Measurements from ENCODE around the gene ANK2.

ANK2 gene

DNA sequence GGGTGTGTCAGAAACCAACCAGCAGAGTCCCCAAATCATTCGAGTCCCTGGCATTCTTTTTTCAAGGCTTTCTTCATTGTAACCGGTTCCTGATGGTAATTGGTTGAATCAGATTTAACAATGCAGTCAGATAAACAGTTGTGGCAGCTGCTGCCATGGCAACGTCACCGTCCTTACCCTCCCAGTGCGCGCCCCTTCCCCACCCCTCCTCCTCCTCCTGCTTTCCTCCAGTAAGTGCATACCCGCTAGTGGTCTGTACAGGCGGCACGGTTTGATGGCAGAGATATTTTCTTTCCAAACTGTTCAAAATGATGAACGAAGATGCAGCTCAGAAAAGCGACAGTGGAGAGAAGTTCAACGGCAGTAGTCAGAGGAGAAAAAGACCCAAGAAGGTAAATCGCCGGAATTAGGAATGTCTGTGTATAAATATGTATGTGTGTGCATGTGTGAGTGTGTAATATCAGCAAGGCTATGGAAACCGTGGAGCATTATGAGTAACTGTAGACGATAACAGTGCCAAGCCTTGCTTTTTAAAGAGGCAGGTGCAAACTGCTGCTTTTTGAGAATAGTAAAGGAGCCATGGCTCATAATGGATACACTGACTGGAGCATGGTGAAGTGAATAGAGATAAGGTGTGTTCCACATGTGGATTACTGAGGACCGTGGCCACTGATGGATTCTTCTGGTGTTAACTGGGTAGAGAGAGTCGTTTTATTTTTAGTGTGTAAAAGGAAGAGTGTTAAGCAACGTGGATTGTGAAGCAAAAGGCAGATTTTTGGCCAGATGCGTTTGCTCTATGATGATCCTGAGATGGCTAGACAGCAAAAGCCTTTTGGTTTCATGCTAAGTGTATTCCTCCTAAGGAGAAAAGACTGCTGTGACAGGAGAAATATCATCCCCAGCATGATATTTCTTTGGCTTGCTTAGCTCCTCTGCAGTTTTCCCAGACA lies at the start of gene ANK2:
TSS of gene ANK2 (plus strand) at position 233 of the 950 bp plus-strand sequence. CDS start at position 309, 76 bp downstream.
- Mint-ChIP-seq H3K27me3 (ENCODE audit: low read depth) (no peaks in the 10 kb centered on the region), H3K36me3 (ENCODE audit: low read depth) (no peaks in the 10 kb centered on the region), H3K4me1 (ENCODE audit: low read depth) (peaks cover 3% of the 10 kb centered on the region), H3K9me3 (no peaks in the 10 kb centered on the region), H3K4me3 (no peak within 1 kb of the TSS), H3K27ac (no peak within 1 kb of the TSS)

DNA sequence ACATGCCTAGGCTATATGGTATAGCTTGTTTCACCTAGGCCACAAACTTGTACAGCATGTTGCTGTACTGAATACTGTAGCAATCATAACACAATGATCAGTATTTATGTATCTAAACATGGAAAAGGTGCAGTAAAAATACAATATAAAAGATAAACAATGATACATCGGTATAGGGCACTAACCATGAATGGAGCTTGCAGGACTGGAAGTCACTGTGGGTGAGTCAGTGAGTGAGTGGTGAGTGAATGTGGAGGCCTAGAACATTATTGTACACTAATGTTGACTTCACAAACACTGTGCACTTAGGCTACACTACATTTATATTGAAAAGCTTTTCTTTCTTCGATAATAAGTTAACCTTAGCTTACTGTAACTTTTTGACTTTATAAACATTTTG lies 45.6 kb upstream of the ANK2 start:
- Mint-ChIP-seq H3K27me3 (ENCODE audit: low read depth) (no peaks in the 10 kb centered on the region), H3K4me3 (no peak overlapping the region), H3K4me1 (ENCODE audit: low read depth) (no peaks in the 10 kb centered on the region), H3K9me3 (peaks cover 9% of the 10 kb centered on the region), H3K27ac (no peak overlapping the region), H3K36me3 (ENCODE audit: low read depth) (no peaks in the 10 kb centered on the region)

DNA sequence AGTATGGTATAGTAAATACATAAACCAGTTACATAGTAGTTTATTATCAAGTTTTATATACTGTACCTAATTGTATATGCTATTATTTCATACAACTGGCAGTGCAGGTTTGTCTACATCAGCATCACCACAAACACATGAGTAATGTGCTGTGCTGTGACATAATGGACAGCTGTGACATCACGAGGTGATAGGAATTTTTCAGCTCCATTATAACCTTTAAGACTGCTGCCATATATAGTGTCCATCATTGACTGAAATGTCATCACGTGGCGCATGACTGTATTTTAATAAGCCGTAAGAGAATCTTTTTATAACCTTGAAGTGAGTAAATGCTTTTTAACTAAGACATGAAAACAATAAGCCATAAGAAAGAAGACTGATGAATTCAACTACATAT lies 44.8 kb upstream of the ANK2 start:
- no peak overlapping the region for H3K27ac Mint-ChIP-seq
- H3K4me1 Mint-ChIP-seq (ENCODE audit: low read depth) = no peaks in the 10 kb centered on the region
- H3K9me3 Mint-ChIP-seq = peaks cover 9% of the 10 kb centered on the region
- no peak overlapping the region for H3K4me3 Mint-ChIP-seq
- no peaks in the 10 kb centered on the region for H3K27me3 Mint-ChIP-seq (ENCODE audit: low read depth)
- no peaks in the 10 kb centered on the region for H3K36me3 Mint-ChIP-seq (ENCODE audit: low read depth)

DNA sequence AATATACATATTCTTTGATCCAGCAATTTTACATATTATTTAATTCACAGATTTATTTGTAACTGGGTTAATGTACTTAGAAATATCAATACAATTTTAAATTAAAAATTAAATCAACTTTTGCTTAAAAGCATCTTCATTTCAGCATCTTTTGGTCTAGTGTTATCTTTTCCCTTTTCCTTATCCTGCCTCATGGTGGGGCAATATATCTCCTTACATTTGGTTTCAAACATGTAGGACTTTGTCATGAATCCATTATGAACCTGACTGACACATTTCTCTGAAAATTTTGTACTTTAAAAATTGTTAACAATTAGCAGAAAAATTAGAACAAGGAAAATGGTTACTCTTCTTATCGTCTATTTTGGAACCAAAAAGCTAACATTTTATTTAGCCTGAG lies 42.8 kb upstream of the ANK2 start:
- Mint-ChIP-seq H3K9me3 (peaks cover 7% of the 10 kb centered on the region), H3K27me3 (ENCODE audit: low read depth) (peaks cover 6% of the 10 kb centered on the region), H3K4me1 (ENCODE audit: low read depth) (no peaks in the 10 kb centered on the region), H3K36me3 (ENCODE audit: low read depth) (no peaks in the 10 kb centered on the region), H3K27ac (no peak overlapping the region), H3K4me3 (no peak overlapping the region)

DNA sequence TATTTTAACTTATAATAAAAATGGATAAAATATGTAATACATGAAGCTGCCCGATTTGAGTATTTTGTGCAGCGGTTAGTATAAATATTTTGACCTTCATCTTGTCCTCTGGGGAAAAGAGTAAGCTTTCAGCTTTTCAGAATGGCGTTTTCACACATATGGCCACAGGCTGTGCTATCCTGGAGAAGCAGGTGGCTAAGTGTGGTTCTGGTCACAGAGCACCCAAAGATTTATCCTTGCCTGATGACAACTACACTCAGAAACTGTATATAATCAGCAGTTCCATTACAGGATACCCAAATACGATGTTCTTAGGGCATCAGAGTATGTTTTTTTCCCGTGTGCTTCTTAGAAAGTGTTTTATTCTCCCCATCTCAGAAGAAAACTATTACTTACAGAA lies 42.3 kb upstream of the ANK2 start:
- Mint-ChIP-seq H3K9me3 (peaks cover 6% of the 10 kb centered on the region), H3K4me3 (no peak overlapping the region), H3K27ac (no peak overlapping the region), H3K36me3 (ENCODE audit: low read depth) (no peaks in the 10 kb centered on the region), H3K27me3 (ENCODE audit: low read depth) (peaks cover 6% of the 10 kb centered on the region), H3K4me1 (ENCODE audit: low read depth) (no peaks in the 10 kb centered on the region)

DNA sequence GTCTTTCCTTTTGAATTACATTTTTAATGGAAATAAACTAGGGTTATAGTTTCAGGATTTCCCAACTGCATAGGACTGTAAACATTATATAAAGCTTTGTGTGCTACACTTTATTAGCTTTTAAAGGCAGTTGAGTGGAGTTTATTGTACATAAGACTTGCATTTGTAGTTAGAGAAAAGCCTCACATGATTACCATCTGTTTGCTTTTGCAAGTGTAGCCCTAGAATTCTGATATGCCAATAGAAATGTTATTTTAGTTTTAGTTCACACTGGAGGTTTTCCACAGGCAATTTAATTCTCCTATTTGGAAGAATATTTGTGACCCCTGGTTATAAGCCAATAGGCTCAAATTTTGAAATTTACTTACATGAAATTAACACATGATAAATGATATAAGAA lies 41.3 kb upstream of the ANK2 start:
- no peaks in the 10 kb centered on the region for H3K4me1 Mint-ChIP-seq (ENCODE audit: low read depth)
- H3K36me3 Mint-ChIP-seq (ENCODE audit: low read depth) = no peaks in the 10 kb centered on the region
- H3K9me3 Mint-ChIP-seq = no peaks in the 10 kb centered on the region
- no peak overlapping the region for H3K27ac Mint-ChIP-seq
- no peak overlapping the region for H3K4me3 Mint-ChIP-seq
- H3K27me3 Mint-ChIP-seq (ENCODE audit: low read depth) = peaks cover 6% of the 10 kb centered on the region

DNA sequence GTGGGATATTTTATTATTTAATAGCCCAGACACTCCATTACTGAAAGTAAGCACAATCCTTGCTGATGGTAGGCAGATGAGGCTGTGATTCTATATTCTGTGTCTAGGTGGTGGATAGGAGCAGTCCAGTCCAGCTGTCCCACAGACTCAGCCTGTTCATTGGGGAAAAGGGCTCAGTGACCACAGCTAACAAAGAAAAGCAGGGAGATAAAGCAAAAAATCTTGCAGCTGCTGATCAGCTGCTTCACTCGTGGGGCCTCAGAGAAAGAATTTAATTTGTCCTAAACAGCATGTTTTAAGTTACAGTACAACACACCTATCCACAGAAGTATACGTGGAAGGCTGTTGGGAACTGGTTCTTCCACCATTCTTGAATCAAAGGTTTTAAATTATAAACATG lies 40.7 kb upstream of the ANK2 start:
- Mint-ChIP-seq H3K27ac (no peak overlapping the region), H3K4me1 (ENCODE audit: low read depth) (no peaks in the 10 kb centered on the region), H3K9me3 (no peaks in the 10 kb centered on the region), H3K4me3 (no peak overlapping the region), H3K36me3 (ENCODE audit: low read depth) (no peaks in the 10 kb centered on the region), H3K27me3 (ENCODE audit: low read depth) (peaks cover 6% of the 10 kb centered on the region)

DNA sequence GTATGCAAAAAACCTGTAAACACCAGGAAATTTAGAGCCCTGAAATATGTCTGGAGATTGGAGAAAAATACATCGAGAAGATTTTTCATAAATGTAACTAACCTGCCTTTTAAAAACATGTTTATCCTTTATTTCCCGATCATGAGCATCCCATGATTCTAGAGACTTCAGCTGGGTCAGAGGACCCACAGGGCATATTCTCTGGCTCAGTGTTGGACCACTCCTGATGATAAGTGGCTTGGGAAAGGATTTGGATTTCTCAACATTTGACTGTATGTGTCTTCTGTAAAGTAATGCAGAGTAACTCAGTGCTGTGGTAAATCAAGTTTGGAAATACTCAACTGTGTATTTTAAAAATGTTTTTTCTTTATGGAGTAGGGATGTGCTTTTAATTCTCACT lies 40.0 kb upstream of the ANK2 start:
- H3K27ac Mint-ChIP-seq = no peak overlapping the region
- H3K27me3 Mint-ChIP-seq (ENCODE audit: low read depth) = peaks cover 6% of the 10 kb centered on the region
- H3K4me1 Mint-ChIP-seq (ENCODE audit: low read depth) = no peaks in the 10 kb centered on the region
- no peaks in the 10 kb centered on the region for H3K9me3 Mint-ChIP-seq
- no peaks in the 10 kb centered on the region for H3K36me3 Mint-ChIP-seq (ENCODE audit: low read depth)
- H3K4me3 Mint-ChIP-seq = no peak overlapping the region

DNA sequence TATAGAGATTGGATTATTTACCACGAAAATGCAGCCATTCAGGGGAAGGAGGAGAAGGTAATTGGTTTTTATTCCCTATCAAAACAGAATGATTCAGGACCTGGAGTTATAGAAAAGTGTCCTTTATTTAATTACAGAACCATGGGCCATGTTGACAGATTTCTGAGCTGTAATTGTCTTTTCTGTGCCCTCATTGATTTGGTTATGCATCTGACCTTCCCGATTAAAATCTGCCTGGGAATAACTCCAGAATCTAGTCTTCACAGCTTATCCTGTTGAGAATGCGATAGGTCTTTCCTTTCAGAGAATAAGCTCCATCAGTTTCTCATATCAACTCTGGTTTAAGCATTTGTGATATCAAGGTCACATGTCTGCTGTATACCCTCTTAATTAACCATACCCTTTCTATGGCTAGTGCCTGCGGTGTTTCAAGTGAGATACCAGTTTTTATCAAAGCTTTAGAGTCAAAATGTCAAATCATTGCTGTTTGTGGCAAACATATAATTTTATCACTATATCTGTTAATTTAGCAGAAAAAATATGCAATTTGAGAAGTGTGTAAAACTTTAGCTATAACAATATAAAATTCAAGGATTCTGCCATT lies 37.2 kb upstream of the ANK2 start:
- peaks cover 6% of the 10 kb centered on the region for H3K27me3 Mint-ChIP-seq (ENCODE audit: low read depth)
- H3K27ac Mint-ChIP-seq = no peak overlapping the region
- H3K4me3 Mint-ChIP-seq = no peak overlapping the region
- H3K4me1 Mint-ChIP-seq (ENCODE audit: low read depth) = no peaks in the 10 kb centered on the region
- H3K36me3 Mint-ChIP-seq (ENCODE audit: low read depth) = no peaks in the 10 kb centered on the region
- no peaks in the 10 kb centered on the region for H3K9me3 Mint-ChIP-seq

DNA sequence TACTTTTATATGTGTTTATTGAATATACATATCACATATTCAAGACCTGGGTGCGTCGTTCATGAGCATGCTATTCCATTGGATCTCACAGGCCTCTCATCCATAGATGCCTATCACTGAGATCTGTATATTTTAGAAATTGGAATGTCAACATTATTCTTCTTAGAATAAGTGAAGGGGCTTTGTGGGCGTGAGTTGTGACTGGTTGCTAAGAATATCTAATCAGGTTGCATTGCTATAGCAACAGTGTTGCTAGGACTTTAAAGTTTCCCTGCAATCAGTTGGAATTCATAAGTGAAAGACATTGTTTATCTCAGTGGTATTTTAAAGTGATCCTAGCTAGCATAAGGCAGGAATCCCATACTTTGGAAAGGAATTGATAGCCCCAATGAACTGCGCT lies 36.7 kb upstream of the ANK2 start:
- peaks cover 6% of the 10 kb centered on the region for H3K27me3 Mint-ChIP-seq (ENCODE audit: low read depth)
- no peaks in the 10 kb centered on the region for H3K4me1 Mint-ChIP-seq (ENCODE audit: low read depth)
- no peak overlapping the region for H3K4me3 Mint-ChIP-seq
- no peaks in the 10 kb centered on the region for H3K9me3 Mint-ChIP-seq
- H3K36me3 Mint-ChIP-seq (ENCODE audit: low read depth) = no peaks in the 10 kb centered on the region
- no peak overlapping the region for H3K27ac Mint-ChIP-seq

DNA sequence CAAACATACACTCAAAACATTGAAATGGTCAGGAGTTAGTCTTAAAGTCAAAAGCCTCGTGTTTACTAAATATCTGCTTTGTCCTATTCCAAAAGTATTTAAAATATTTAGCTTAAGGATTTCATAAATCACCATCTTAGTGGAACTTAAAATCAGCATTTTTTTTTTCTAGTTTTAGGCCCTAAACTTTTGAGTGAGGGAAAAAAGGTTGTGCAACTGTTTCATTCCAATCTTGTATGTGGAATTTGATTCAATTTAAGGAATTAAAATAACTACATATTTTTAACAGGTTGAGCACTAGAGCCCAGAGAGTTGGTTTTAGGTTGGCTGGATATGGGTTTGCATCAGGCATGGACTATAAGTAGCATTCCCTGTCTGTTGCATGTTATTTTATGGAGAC lies 35.7 kb upstream of the ANK2 start:
- Mint-ChIP-seq H3K4me3 (no peak overlapping the region), H3K27me3 (ENCODE audit: low read depth) (peaks cover 6% of the 10 kb centered on the region), H3K36me3 (ENCODE audit: low read depth) (no peaks in the 10 kb centered on the region), H3K4me1 (ENCODE audit: low read depth) (no peaks in the 10 kb centered on the region), H3K27ac (no peak overlapping the region), H3K9me3 (no peaks in the 10 kb centered on the region)

DNA sequence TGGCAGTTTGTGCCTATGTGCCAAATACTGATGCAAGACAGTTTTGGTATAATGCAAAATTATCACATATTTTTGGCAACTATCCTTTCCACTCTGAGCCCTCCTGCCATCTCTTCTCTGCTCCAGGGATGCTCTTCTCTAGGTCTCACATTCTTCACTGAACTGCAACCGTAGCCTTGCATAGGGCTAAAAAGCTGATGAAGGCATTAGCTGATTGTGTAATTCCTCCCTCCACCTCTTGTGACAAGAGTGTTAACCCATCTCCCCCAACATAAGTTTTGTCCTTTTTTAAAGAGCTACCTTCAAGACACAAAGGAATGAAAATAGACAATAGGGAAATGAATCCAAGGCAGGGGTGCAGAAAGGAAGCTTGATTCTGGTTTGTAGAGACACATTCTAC lies 33.1 kb upstream of the ANK2 start:
- no peak overlapping the region for H3K27ac Mint-ChIP-seq
- peaks cover under 1% of the 10 kb centered on the region for H3K27me3 Mint-ChIP-seq (ENCODE audit: low read depth)
- no peaks in the 10 kb centered on the region for H3K9me3 Mint-ChIP-seq
- no peaks in the 10 kb centered on the region for H3K4me1 Mint-ChIP-seq (ENCODE audit: low read depth)
- no peaks in the 10 kb centered on the region for H3K36me3 Mint-ChIP-seq (ENCODE audit: low read depth)
- H3K4me3 Mint-ChIP-seq = no peak overlapping the region

DNA sequence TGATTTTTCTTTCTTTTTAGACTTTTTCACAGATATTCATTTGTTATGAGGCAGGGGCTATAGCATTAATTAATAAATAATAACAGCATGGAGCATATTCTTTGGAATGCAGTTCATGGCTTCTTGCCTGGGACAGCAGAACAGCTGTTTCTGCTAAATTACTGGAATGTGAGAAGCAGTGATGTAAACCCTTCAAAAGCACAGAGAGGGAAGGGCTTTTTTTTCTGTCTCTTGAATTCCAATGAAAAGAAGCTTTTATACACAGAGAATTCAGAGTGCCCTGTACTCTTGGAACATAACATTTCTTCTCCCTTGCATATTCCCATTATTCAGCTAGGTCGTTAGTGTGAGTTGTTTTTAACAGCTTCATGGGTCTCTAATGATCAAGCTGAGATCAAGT lies 28.5 kb upstream of the ANK2 start:
- H3K4me3 Mint-ChIP-seq = no peak overlapping the region
- H3K36me3 Mint-ChIP-seq (ENCODE audit: low read depth) = no peaks in the 10 kb centered on the region
- no peak overlapping the region for H3K27ac Mint-ChIP-seq
- no peaks in the 10 kb centered on the region for H3K4me1 Mint-ChIP-seq (ENCODE audit: low read depth)
- no peaks in the 10 kb centered on the region for H3K9me3 Mint-ChIP-seq
- no peaks in the 10 kb centered on the region for H3K27me3 Mint-ChIP-seq (ENCODE audit: low read depth)

DNA sequence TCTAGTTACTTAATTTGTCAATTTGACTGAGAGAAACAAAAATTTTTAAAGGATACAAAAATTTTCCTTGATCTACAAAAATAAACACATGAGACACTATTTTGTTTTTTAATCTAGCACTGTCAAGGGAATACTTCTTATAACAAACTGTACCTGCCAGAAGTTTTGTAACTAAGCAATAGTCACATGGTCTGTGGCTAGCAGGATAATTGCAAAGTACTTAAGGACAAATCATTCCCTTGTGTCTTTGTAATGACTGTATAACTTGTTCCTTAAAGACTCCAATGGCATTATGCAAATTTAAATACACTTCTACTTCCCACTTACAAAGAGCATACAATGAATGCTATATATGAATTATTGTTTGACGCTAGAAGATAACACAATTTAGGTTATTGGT lies 25.1 kb upstream of the ANK2 start:
- Mint-ChIP-seq H3K9me3 (no peaks in the 10 kb centered on the region), H3K4me3 (no peak overlapping the region), H3K27ac (no peak overlapping the region), H3K27me3 (ENCODE audit: low read depth) (no peaks in the 10 kb centered on the region), H3K4me1 (ENCODE audit: low read depth) (no peaks in the 10 kb centered on the region), H3K36me3 (ENCODE audit: low read depth) (no peaks in the 10 kb centered on the region)

DNA sequence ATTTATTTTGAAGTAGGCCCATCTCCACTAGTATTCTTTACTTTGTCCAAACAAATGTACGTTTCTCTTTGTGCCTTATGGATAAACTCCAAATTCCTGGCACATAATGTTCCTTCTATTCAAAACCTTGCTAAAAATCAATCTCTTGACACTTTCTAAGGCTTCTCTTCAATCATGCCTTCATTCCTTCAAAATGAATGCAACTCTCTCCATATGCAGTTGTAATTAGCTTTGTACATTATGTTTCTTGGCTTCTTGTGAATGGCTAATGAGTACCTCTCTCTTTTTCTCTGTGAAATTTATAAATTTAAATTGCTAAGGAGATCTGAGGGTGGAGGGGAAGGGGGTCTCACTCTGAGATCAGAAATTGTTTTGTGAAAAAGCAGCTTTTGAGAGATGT lies 24.0 kb upstream of the ANK2 start:
- no peaks in the 10 kb centered on the region for H3K36me3 Mint-ChIP-seq (ENCODE audit: low read depth)
- H3K9me3 Mint-ChIP-seq = no peaks in the 10 kb centered on the region
- H3K27ac Mint-ChIP-seq = no peak overlapping the region
- no peaks in the 10 kb centered on the region for H3K4me1 Mint-ChIP-seq (ENCODE audit: low read depth)
- H3K4me3 Mint-ChIP-seq = no peak overlapping the region
- H3K27me3 Mint-ChIP-seq (ENCODE audit: low read depth) = peaks cover 2% of the 10 kb centered on the region
